HEK293 (cell line): Measurements from ENCODE around the gene CMIP.

Experiments used
- SALL2 ChIP-seq: fragments of 450-650 bp; formaldehyde crosslinking; IDR thresholded peaks from 2 replicates; pipeline ENCODE4 v1.5.0; 2017; ENCODE audit warnings: missing biosample characterization, mild to moderate bottlenecking, missing genetic modification characterization, borderline replicate concordance
- ZNF629 ChIP-seq: fragments of 450-650 bp; formaldehyde crosslinking; IDR thresholded peaks from 2 replicates; pipeline ENCODE4 v1.5.1; 2017; ENCODE audit warnings: missing biosample characterization, missing genetic modification characterization
- ZSCAN30 ChIP-seq: fragments of 450-650 bp; IDR thresholded peaks from 2 replicates; pipeline ENCODE4 v1.5.1; 2018; ENCODE audit warnings: missing biosample characterization, mild to moderate bottlenecking, missing genetic modification characterization, moderate library complexity
- TF ChIP-seq, protein P1 (sequence below): fragments of 450-650 bp; formaldehyde crosslinking; IDR thresholded peaks from 2 replicates; pipeline ENCODE4 v1.5.1; 2016; ENCODE audit warnings: missing biosample characterization, missing genetic modification characterization

- TF ChIP-seq, protein P1, sequence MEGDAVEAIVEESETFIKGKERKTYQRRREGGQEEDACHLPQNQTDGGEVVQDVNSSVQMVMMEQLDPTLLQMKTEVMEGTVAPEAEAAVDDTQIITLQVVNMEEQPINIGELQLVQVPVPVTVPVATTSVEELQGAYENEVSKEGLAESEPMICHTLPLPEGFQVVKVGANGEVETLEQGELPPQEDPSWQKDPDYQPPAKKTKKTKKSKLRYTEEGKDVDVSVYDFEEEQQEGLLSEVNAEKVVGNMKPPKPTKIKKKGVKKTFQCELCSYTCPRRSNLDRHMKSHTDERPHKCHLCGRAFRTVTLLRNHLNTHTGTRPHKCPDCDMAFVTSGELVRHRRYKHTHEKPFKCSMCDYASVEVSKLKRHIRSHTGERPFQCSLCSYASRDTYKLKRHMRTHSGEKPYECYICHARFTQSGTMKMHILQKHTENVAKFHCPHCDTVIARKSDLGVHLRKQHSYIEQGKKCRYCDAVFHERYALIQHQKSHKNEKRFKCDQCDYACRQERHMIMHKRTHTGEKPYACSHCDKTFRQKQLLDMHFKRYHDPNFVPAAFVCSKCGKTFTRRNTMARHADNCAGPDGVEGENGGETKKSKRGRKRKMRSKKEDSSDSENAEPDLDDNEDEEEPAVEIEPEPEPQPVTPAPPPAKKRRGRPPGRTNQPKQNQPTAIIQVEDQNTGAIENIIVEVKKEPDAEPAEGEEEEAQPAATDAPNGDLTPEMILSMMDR (tag by site-specific recombination), result no peak
- TF ChIP-seq ZSCAN30 (tag by site-specific recombination), result no peak
- no peak for TF ChIP-seq SALL2 (tag by site-specific recombination)
- TF ChIP-seq ZNF629 (tag by site-specific recombination), result no peak
These were observed 231.1 kb downstream of the CMIP start for GRCh38 chr16:81675662-81676061.
